HG03469 (cell line): Measurements from ENCODE around the gene DNAJA4.

ENCODE experiments used
- ATAC-seq: cut with Tn5 transposase; IDR thresholded peaks from one replicate; pipeline ENCODE4 v1.9.1; 2021; ENCODE audit warnings: mild to moderate bottlenecking, moderate library complexity, moderate number of reproducible peaks; ENCODE audit not compliant: unreplicated experiment

DNAJA4 gene

GRCh38 chr15:78313383-78313782 lies 49.0 kb downstream of the DNAJA4 start:
- no peak for ATAC-seq

- ATAC-seq: no peak
These were observed 49.8 kb downstream of the DNAJA4 start for GRCh38 chr15:78314181-78314581.

- no peak for ATAC-seq
These were observed 51.4 kb downstream of the DNAJA4 start for GRCh38 chr15:78315686-78316282.

GRCh38 chr15:78316283-78317083 lies 52.1 kb downstream of the DNAJA4 start:
- no peak for ATAC-seq

- ATAC-seq: no peak
These were observed 52.9 kb downstream of the DNAJA4 start for GRCh38 chr15:78317145-78317836.

- no peak for ATAC-seq
These were observed 55.2 kb downstream of the DNAJA4 start for GRCh38 chr15:78319588-78319987.

- ATAC-seq: no peak
These were observed 55.8 kb downstream of the DNAJA4 start for GRCh38 chr15:78320183-78320582.

- no peak for ATAC-seq
These were observed 56.7 kb downstream of the DNAJA4 start for GRCh38 chr15:78321041-78321570.

- ATAC-seq: no peak
These were observed 57.4 kb downstream of the DNAJA4 start for GRCh38 chr15:78321786-78322185.

- no peak for ATAC-seq
These were observed 57.9 kb downstream of the DNAJA4 start for GRCh38 chr15:78322243-78322642.

- no peak for ATAC-seq
These were observed 58.6 kb downstream of the DNAJA4 start for GRCh38 chr15:78322724-78323521.

GRCh38 chr15:78323693-78324092 lies 59.3 kb downstream of the DNAJA4 start:
- ATAC-seq: no peak

- ATAC-seq: no peak
These were observed 59.8 kb downstream of the DNAJA4 start for GRCh38 chr15:78324144-78324543.

GRCh38 chr15:78325092-78325843 lies 60.9 kb downstream of the DNAJA4 start:
- no peak for ATAC-seq

- ATAC-seq: no peak
These were observed 63.1 kb downstream of the DNAJA4 start for GRCh38 chr15:78327466-78327865.

GRCh38 chr15:78329625-78330024 lies 65.3 kb downstream of the DNAJA4 start:
- ATAC-seq: no peak
